GM12878 (cell line): Measurements from ENCODE around the gene COL18A1. TPM values are rescaled to one million over a fixed set of nuclear protein-coding genes. Genes with fewer than 3 reads are reported as not detected.

Experiments
- ATAC-seq: fragments of 200-7000 bp; cut with Tn5 transposase; 3 replicates; pipeline ENCODE4 v1.9.1; 2020; ENCODE audit warnings: mild to moderate bottlenecking, moderate library complexity
- BruUV-seq: library from RNA; stranded (reverse); fragments of 400-500 nt; replicated peaks from 2 replicates; lab custom pipeline; 2021; lab: Mats Ljungman, UMichigan
- CTCF ChIA-PET: fragments of 300-600 bp; sonication (Branson Sonifier 250); formaldehyde crosslinking; extraction: SDS; loops from one replicate; lab custom pipeline; 2021; ENCODE audit warnings: inconsistent platforms; lab: Yijun Ruan, JAX
- POLR2A ChIA-PET: fragments of 350-600 bp; formaldehyde crosslinking; extraction: SDS; loops from one replicate; lab custom pipeline; 2021; ENCODE audit warnings: inconsistent platforms; lab: Charles Lee
- RAD21 ChIA-PET: fragments of 300-600 bp; sonication (Branson Sonifier 250); formaldehyde crosslinking; loops from one replicate; lab custom pipeline; 2023; ENCODE audit warnings: antibody characterized with exemption; ENCODE audit not compliant: unreplicated experiment; lab: Charles Lee
- SMC1A ChIA-PET: fragments of 300-600 bp; sonication (Branson Sonifier 250); formaldehyde crosslinking; loops from one replicate; lab custom pipeline; 2023; ENCODE audit not compliant: unreplicated experiment, uncharacterized antibody; lab: Charles Lee
- DNase-seq: peaks from one replicate; pipeline ENCODE4 v3.0.0-alpha.2; 2011; ENCODE audit warnings: low read depth, low spot score
- FAIRE-seq: peaks from 3 replicates; lab custom pipeline; 2011; peaks lifted over from hg19 to GRCh38; lab: Jason Lieb, UNC
- H2AFZ ChIP-seq: 2 replicates; pipeline ENCODE4 v1.6.0; 2011; ENCODE audit warnings: low read depth, low read length, control low read depth; ENCODE audit not compliant: control insufficient read depth
- H3K27ac ChIP-seq: 2 replicates; pipeline ENCODE4 v1.5.1; 2011; ENCODE audit warnings: control low read depth; ENCODE audit not compliant: control insufficient read depth, insufficient read depth
- H3K27me3 ChIP-seq, 2 experiments: replicated peaks in 1 of 2; 2 replicates each; pipeline versions ENCODE4 v1.6.0 to v1.6.1; 2011; ENCODE audit warnings: low read length in 1 of 2; ENCODE audit not compliant: control insufficient read depth in 2 of 2, insufficient read depth in 2 of 2
- H3K36me3 ChIP-seq, 2 experiments: 2 replicates each; pipeline ENCODE4 v1.5.1; 2011; ENCODE audit warnings: low read length in 1 of 2; ENCODE audit not compliant: control insufficient read depth in 2 of 2, insufficient read depth in 2 of 2
- H3K4me1 ChIP-seq: 2 replicates; pipeline ENCODE4 v1.6.1; 2011; ENCODE audit warnings: mild to moderate bottlenecking, low read length, moderate library complexity, mixed read lengths; ENCODE audit not compliant: control insufficient read depth, insufficient read depth
- H3K4me2 ChIP-seq: 2 replicates; pipeline ENCODE4 v1.6.0; 2011; ENCODE audit warnings: control low read depth; ENCODE audit not compliant: control insufficient read depth, insufficient read depth
- H3K4me3 ChIP-seq: fragments of 200-600 bp; sonication (generic); 2 replicates; pipeline ENCODE4 v1.5.1; 2016
- H3K79me2 ChIP-seq: 2 replicates; pipeline ENCODE4 v1.6.0; 2011; ENCODE audit warnings: low read length; ENCODE audit not compliant: control insufficient read depth, insufficient read depth
- H3K9ac ChIP-seq: 2 replicates; pipeline ENCODE4 v1.8.0; 2011; ENCODE audit warnings: low read length, control low read depth, mixed read lengths; ENCODE audit not compliant: control insufficient read depth, insufficient read depth
- H3K9me3 ChIP-seq: replicated peaks from 3 replicates; pipeline ENCODE4 v1.5.1; 2011; ENCODE audit warnings: mild to moderate bottlenecking, low read length; ENCODE audit not compliant: control insufficient read depth, insufficient read depth
- H4K20me1 ChIP-seq: 2 replicates; pipeline ENCODE4 v1.6.0; 2011; ENCODE audit not compliant: control insufficient read depth, insufficient read depth
- ATF2 ChIP-seq: IDR thresholded peaks from 2 replicates; pipeline ENCODE4 v1.6.1; 2012; ENCODE audit warnings: low read length, inconsistent platforms
- CUX1 ChIP-seq: IDR thresholded peaks from 2 replicates; pipeline ENCODE4 v1.6.1; 2012; ENCODE audit warnings: improper control_type of control experiment, low read depth, low read length; ENCODE audit not compliant: insufficient replicate concordance
- EP300 ChIP-seq, 2 experiments: fragments of 150-350 bp in 1 of 2; IDR thresholded peaks; 2 replicates each; pipeline ENCODE4 v1.6.1; 2011 to 2012; ENCODE audit warnings: low read depth in 2 of 2, low read length in 2 of 2, borderline replicate concordance in 1 of 2, improper control_type of control experiment in 1 of 2, inconsistent platforms in 1 of 2; ENCODE audit not compliant: control insufficient read depth in 1 of 2
- FOS ChIP-seq: IDR thresholded peaks from 3 replicates; pipeline ENCODE4 v1.6.1; 2011; ENCODE audit warnings: borderline replicate concordance; ENCODE audit not compliant: insufficient read length; ENCODE audit errors: extremely low read depth
- FOXM1 ChIP-seq: IDR thresholded peaks from 2 replicates; pipeline ENCODE4 v1.6.1; 2012; ENCODE audit warnings: low read depth, mild to moderate bottlenecking, inconsistent platforms, low read length, moderate library complexity
- HDAC2 ChIP-seq: fragments of 200-600 bp; sonication (generic); IDR thresholded peaks from 2 replicates; pipeline ENCODE4 v1.6.1; 2017
- IRF4 ChIP-seq: IDR thresholded peaks from 2 replicates; pipeline ENCODE4 v1.6.1; 2011; ENCODE audit warnings: low read depth, low read length
- KDM1A ChIP-seq: fragments of 200-600 bp; sonication (generic); IDR thresholded peaks from 2 replicates; pipeline ENCODE4 v1.6.1; 2016; ENCODE audit warnings: borderline replicate concordance
- MYC ChIP-seq: IDR thresholded peaks from 2 replicates; pipeline ENCODE4 v1.6.1; 2011; ENCODE audit warnings: mild to moderate bottlenecking, low read length, moderate library complexity, inconsistent platforms; ENCODE audit not compliant: insufficient read depth, insufficient replicate concordance, insufficient read length, severe bottlenecking
- NFXL1 ChIP-seq: fragments of 450-650 bp; IDR thresholded peaks from 2 replicates; pipeline ENCODE4 v1.6.1; 2017; ENCODE audit warnings: antibody characterized with exemption, mild to moderate bottlenecking, borderline replicate concordance
- SIN3A ChIP-seq: IDR thresholded peaks from 2 replicates; pipeline ENCODE4 v1.6.1; 2012; ENCODE audit warnings: low read depth, low read length, improper control_type of control experiment
- SUPT20H ChIP-seq: IDR thresholded peaks from 2 replicates; pipeline ENCODE4 v1.6.1; 2011; ENCODE audit warnings: low read depth, mild to moderate bottlenecking, low read length, moderate library complexity, borderline replicate concordance; ENCODE audit not compliant: control insufficient read depth
- ZBTB40 ChIP-seq: fragments of 450-650 bp; IDR thresholded peaks from 2 replicates; pipeline ENCODE4 v1.6.1; 2016; ENCODE audit warnings: mild to moderate bottlenecking, moderate library complexity, borderline replicate concordance
- ZZZ3 ChIP-seq: IDR thresholded peaks from 2 replicates; pipeline ENCODE4 v1.6.1; 2011; ENCODE audit warnings: low read depth; ENCODE audit not compliant: control insufficient read depth, insufficient read length
- WGBS: methylation state at CpG from one replicate; pipeline ENCODE4 v1.1.6; 2016; ENCODE audit warnings: low lambda C conversion rate; ENCODE audit not compliant: insufficient replicate concordance, insufficient coverage; ENCODE audit errors: missing lambda C conversion rate; 5-methylcytosine and 5-hydroxymethylcytosine counted together
- in situ Hi-C: fragments of 300-500 bp; cut with MboI; formaldehyde crosslinking; loops from 9 replicates; pipeline ENCODE4 v1.14.3; 2018; ENCODE audit warnings: mixed read lengths
- intact Hi-C: fragments of 100-400 bp; cut with micrococcal nuclease; formaldehyde crosslinking; loops from one replicate; pipeline ENCODE4 v1.14.2; 2022; ENCODE audit not compliant: unreplicated experiment
- polyA plus RNA-seq, 11 experiments: library from polyadenylated mRNA; depleted of rRNA in 4 of 11; unstranded in 6 of 11; stranded (reverse) in 5 of 11; fragments of >200 nt; fragmentation: Nextera tagmentation in 4 of 11; fragmentation: Illumina TruSeq in 1 of 11; extraction: Ambion mirVana in 4 of 11; extraction: Trizol in 1 of 11; gene quantifications; 1 replicate in 1 of 11; 2 replicates in 10 of 11; pipeline versions ENCODE4 v1.2.1 to v1.2.3, GENCODE V29; 2011 to 2016; ENCODE audit warnings: inconsistent platforms in 2 of 11, missing spikeins in 2 of 11, low read depth in 1 of 11
- total RNA-seq, 4 experiments: library from RNA; depleted of rRNA in 3 of 4; stranded (reverse); fragments of >200 nt in 3 of 4; fragmentation: Illumina TruSeq in 1 of 4; extraction: Trizol in 1 of 4; gene quantifications; 2 replicates each; pipeline versions ENCODE4 v1.2.1 to v1.2.3, GENCODE V29; 2013 to 2021

Gene COL18A1
- total and polyA plus RNA-seq, 10 of the 15 experiments (the other 5 are each of a cell fraction or from before 2014, with no cell fraction given) = under 0.01 to 0.49 (median 0.09) TPM; not detected in 3

- Histone ChIP-seq H3K9ac (no peak overlapping the region), H3K4me3 (no peak overlapping the region), H2AFZ (no peak overlapping the region), H4K20me1 (no peaks in the 10 kb centered on the region), H3K79me2 (no peaks in the 10 kb centered on the region), H3K27ac (no peak overlapping the region), H3K4me2 (no peak overlapping the region), H3K4me1 (no peaks in the 10 kb centered on the region), H3K27me3 (no peaks in the 10 kb centered on the region), H3K36me3 (no peaks in the 10 kb centered on the region), H3K9me3 (no peaks in the 10 kb centered on the region)
- in situ Hi-C loops (no loop called here), intact Hi-C loops (no loop called here)
- 73% methylated on average over 15 of the region's 20 CpGs for WGBS
- RAD21 ChIA-PET = no interaction called here
- CTCF ChIA-PET = no interaction called here
- FAIRE-seq (no peak), ATAC-seq (no peak), DNase-seq (no peak)
- TF ChIP-seq IRF4 = no peak
- TF ChIP-seq MYC = no peak
- no peak for TF ChIP-seq SIN3A
- TF ChIP-seq HDAC2 = no peak
- TF ChIP-seq CUX1 = no peak
- TF ChIP-seq ZBTB40 = no peak
- no peak for TF ChIP-seq NFXL1
- no peak for TF ChIP-seq FOS
- no peak for TF ChIP-seq KDM1A
- no peak for TF ChIP-seq ATF2
- TF ChIP-seq ZZZ3 = no peak
- no peak for TF ChIP-seq SUPT20H
- TF ChIP-seq FOXM1 = no peak
- no peak for TF ChIP-seq EP300 (IDR thresholded peaks at IDR 0.05; ENCODE audit: borderline replicate concordance in 1 of 2, control insufficient read depth in 1 of 2, low read depth in 2 of 2, low read length in 2 of 2)
- BruUV-seq = no TSS peak
- SMC1A ChIA-PET = no interaction called here
- POLR2A ChIA-PET = no interaction called here
These were observed 86.1 kb downstream of the COL18A1 start for GRCh38 chr21:45491056-45491455.
